Adrenal gland (tissue), 12 donors: ENCODE data around the gene MARCHF9. TPM values are rescaled to one million over a fixed set of nuclear protein-coding genes. Genes with fewer than 3 reads are reported as not detected.
A peak's percentile ranks its signal among the peaks of the same experiment; 100 is the strongest.

ENCODE experiments used
- DNase-seq, 7 donors: peaks; one replicate each; pipeline ENCODE4 v3.0.0-alpha.2; 2019 to 2020
- H3K27ac ChIP-seq, 5 donors: fragments of 200-600 bp; sonication (generic) in 4 of 5; 1 replicate in 3 of 5; 2 replicates in 2 of 5; pipeline versions ENCODE4 v1.5.1 to v1.8.0; 2016 to 2020; ENCODE audit warnings: mild to moderate bottlenecking in 1 of 5
- H3K27me3 ChIP-seq: fragments of 200-600 bp; 2 replicates; pipeline ENCODE4 v1.8.0; 2021
- H3K36me3 ChIP-seq, 2 donors: fragments of 200-600 bp; replicated peaks in 1 of 2; 1 replicate in 1 of 2; 2 replicates in 1 of 2; pipeline versions ENCODE4 v1.5.1 to v1.8.0; 2018 to 2022
- H3K4me1 ChIP-seq, 2 donors: fragments of 200-600 bp; replicated peaks in 1 of 2; 1 replicate in 1 of 2; 2 replicates in 1 of 2; pipeline versions ENCODE4 v1.5.1 to v1.8.0; 2018 to 2021
- H3K4me3 ChIP-seq, 4 donors: fragments of 200-600 bp; sonication (generic) in 3 of 4; one replicate each; pipeline ENCODE4 v1.5.1; 2016 to 2018
- H3K9me3 ChIP-seq, 3 donors: fragments of 200-600 bp; sonication (generic) in 1 of 3; replicated peaks in 1 of 3; 1 replicate in 2 of 3; 2 replicates in 1 of 3; pipeline versions ENCODE4 v1.5.1 to v1.8.0; 2016 to 2021
- CTCF ChIP-seq, 6 experiments: fragments of 450-650 bp in 4 of 6; fragments of 200-600 bp in 2 of 6; sonication (generic) in 1 of 6; IDR thresholded peaks; 1 replicate in 5 of 6; 2 replicates in 1 of 6; pipeline versions ENCODE4 v1.5.1 to v1.8.0; 2016 to 2021; ENCODE audit warnings: antibody characterized with exemption in 6 of 6, mild to moderate bottlenecking in 2 of 6, moderate library complexity in 1 of 6
- POLR2A ChIP-seq, 2 donors: fragments of 450-650 bp; IDR thresholded peaks; one replicate each; pipeline ENCODE4 v1.6.1; 2017; ENCODE audit warnings: antibody characterized with exemption in 2 of 2, mild to moderate bottlenecking in 2 of 2, moderate library complexity in 1 of 2
- WGBS, 4 donors: extraction: QIAGEN DNeasy Blood & Tissue Kit in 2 of 4; methylation state at CpG; one replicate each; pipeline versions ENCODE4 v1.1.5 to v1.1.7; 2013 to 2017; 5-methylcytosine and 5-hydroxymethylcytosine counted together
- intact Hi-C, 2 donors: fragments of 100-400 bp; cut with DNase I; formaldehyde crosslinking; loops; one replicate each; pipeline versions ENCODE4 v1.14.1 to v1.15.0; 2022 to 2023
- polyA plus RNA-seq, 3 donors: library from polyadenylated mRNA; stranded (reverse); fragments of 200-250 nt in 2 of 3; fragments of 350-450 nt in 1 of 3; fragmentation: Illumina TruSeq in 1 of 3; extraction: RNeasy Lipid Tissue Mini Kit (QIAGEN cat#74804) in 1 of 3; gene quantifications; one replicate each; pipeline ENCODE4 v1.2.3, GENCODE V29; 2013 to 2014
- total RNA-seq, 9 donors: library from RNA; depleted of rRNA in 4 of 9; stranded (reverse); fragments of >200 nt in 4 of 9; fragments of 120-200 nt in 1 of 9; fragmentation: NEBNext Ultra II Directional in 1 of 9; extraction: Animal tissue kit (Norgen Biotek cat#: 25700) in 1 of 9; gene quantifications; one replicate each; pipeline versions ENCODE4 v1.1.0 to v1.2.4, GENCODE V29; 2013 to 2023
- donor health status: healthy with polysubstance abuse.
- donor health status: Bipolar disorder and iron deficiency.
- donor health status: DM: yes; HTN: yes; CAD: no.
- donor health status: DM: no; HTN: no; CAD: no.
- donor health status: DM: no; HTN: no; CAD: no.
- donor health status: DM: yes; HTN: yes; CAD: no.

The MARCHF9 gene
- total and polyA plus RNA-seq, 12 donors = 6.7 to 45.1 (median 16.6) TPM

GRCh38 chr12:57729321-57729844 lies 25.5 kb upstream of the MARCHF9 start:
- 48 to 60% (median 52%) methylated on average over 5 of the region's 5 CpGs for WGBS, 4 donors
- H3K4me3 ChIP-seq = no peak overlapping the region
- no peaks in the 10 kb centered on the region for H3K9me3 ChIP-seq
- DNase-seq = peak in 2 of 7 donors; percentile 17 to 41
- H3K36me3 ChIP-seq = no peaks in the 10 kb centered on the region
- intact Hi-C loops = loop anchor here in 1 of 2 donors (5.0 kb wide), 1 partner anchor 43 kb away; the partner anchor contains the start of genes EEF1AKMT3 and METTL1
- peaks cover 14 to 19% of the 10 kb centered on the region in 2 donors for H3K4me1 ChIP-seq
- no peak for TF ChIP-seq POLR2A (IDR thresholded peaks at IDR 0.05)
- TF ChIP-seq CTCF (IDR thresholded peaks at IDR 0.05) = no peak
- H3K27me3 ChIP-seq = peaks cover 4% of the 10 kb centered on the region
- H3K27ac ChIP-seq = no peak overlapping the region

GRCh38 chr12:57730336-57731067 lies 24.4 kb upstream of the MARCHF9 start:
- H3K27me3 ChIP-seq = peaks cover 11% of the 10 kb centered on the region
- DNase-seq = no peak
- TF ChIP-seq CTCF (IDR thresholded peaks at IDR 0.05) = no peak
- TF ChIP-seq POLR2A (IDR thresholded peaks at IDR 0.05) = no peak
- no peak overlapping the region for H3K4me3 ChIP-seq
- H3K27ac ChIP-seq = no peak overlapping the region
- intact Hi-C loops = no loop called here
- H3K36me3 ChIP-seq = no peaks in the 10 kb centered on the region
- H3K9me3 ChIP-seq = no peaks in the 10 kb centered on the region
- H3K4me1 ChIP-seq = peaks cover 14 to 19% of the 10 kb centered on the region in 2 donors
- WGBS, 4 donors = 75 to 85% (median 79%) methylated on average over 11 to 13 of the region's 13 CpGs

GRCh38 chr12:57731411-57732080 lies 23.4 kb upstream of the MARCHF9 start:
- Histone ChIP-seq H3K4me1 (peaks cover 11 to 21% of the 10 kb centered on the region in 2 donors), H3K36me3 (no peaks in the 10 kb centered on the region), H3K27ac (no peak overlapping the region), H3K9me3 (no peaks in the 10 kb centered on the region), H3K27me3 (peaks cover 19% of the 10 kb centered on the region), H3K4me3 (no peak overlapping the region)
- TF ChIP-seq POLR2A (IDR thresholded peaks at IDR 0.05) (no peak), CTCF (IDR thresholded peaks at IDR 0.05) (no peak)
- WGBS, 4 donors = 76 to 83% (median 77%) methylated on average over 19 of the region's 19 CpGs
- intact Hi-C loops = no loop called here
- no peak for DNase-seq

GRCh38 chr12:57732270-57732669 lies 22.6 kb upstream of the MARCHF9 start:
- Histone ChIP-seq H3K9me3 (no peaks in the 10 kb centered on the region), H3K4me1 (peaks cover 6 to 20% of the 10 kb centered on the region in 2 donors), H3K27ac (no peak overlapping the region), H3K36me3 (no peaks in the 10 kb centered on the region), H3K4me3 (no peak overlapping the region), H3K27me3 (peaks cover 25% of the 10 kb centered on the region)
- no peak for TF ChIP-seq CTCF (IDR thresholded peaks at IDR 0.05)
- WGBS, 4 donors = 80 to 85% (median 84%) methylated on average over 3 to 4 of the region's 4 CpGs
- intact Hi-C loops = no loop called here
- DNase-seq = peak in 1 of 7 donors; percentile 14
